SK-N-MC (cell line): ENCODE results near the gene CELSR1.

ENCODE experiments used
- EZH2 ChIP-seq: fragments of 200-600 bp; sonication (generic); IDR thresholded peaks from one replicate; pipeline ENCODE4 v1.6.1; 2017; ENCODE audit warnings: antibody characterized with exemption
- POLR2AphosphoS5 ChIP-seq: IDR thresholded peaks from 2 replicates; pipeline ENCODE4 v1.6.1; 2012; ENCODE audit warnings: mild to moderate bottlenecking, low read depth, low read length, borderline replicate concordance

DNA sequence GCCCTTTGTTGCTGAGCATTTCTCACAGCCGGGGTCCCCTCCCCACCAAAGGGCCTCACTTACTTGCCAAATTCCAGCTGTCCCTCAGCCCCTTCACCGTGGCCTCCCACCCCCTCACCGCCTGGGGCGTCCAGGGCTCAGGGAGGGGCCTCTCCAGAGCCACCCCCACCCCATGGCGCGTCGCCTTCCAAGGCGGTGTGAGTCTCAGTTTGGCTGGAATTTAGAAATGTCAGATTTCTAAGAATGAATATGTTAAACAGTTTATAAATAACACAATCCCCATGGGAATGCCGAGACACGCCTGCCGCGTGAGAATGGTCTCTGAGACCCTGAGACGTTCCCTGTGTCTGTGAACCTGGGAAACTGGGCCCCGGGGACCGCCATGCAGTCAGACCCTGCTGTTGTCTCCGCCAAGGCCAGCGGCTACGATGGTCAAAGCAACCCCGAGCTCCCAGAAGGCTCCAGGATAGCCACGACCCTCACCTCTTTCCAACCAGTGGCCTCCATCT lies 28.9 kb downstream of the CELSR1 start:
- TF ChIP-seq POLR2AphosphoS5 (no peak), EZH2 (no peak)
